Myocyte (in vitro differentiated cells): ENCODE measurements around the gene TMC8. TPM values are rescaled to one million over a fixed set of nuclear protein-coding genes. Genes with fewer than 3 reads are reported as not detected.
"Not testable (repeated sequence)": the region's sequence is repeated elsewhere in the genome, so short reads cannot be mapped to it uniquely, and the experiment has no call there.

Experiments used
- DNase-seq: peaks from one replicate; pipeline ENCODE4 v3.0.0-alpha.2; 2012; ENCODE audit warnings: low read depth
- polyA plus RNA-seq: library from polyadenylated mRNA; unstranded; fragments of >200 nt; gene quantifications from one replicate; pipeline ENCODE4 v1.2.1, GENCODE V29; 2012; ENCODE audit warnings: missing spikeins
- total RNA-seq: library from RNA; depleted of rRNA; stranded (reverse); fragments of >200 nt; gene quantifications from 2 replicates; pipeline ENCODE4 v1.2.3, GENCODE V29; 2014

TMC8 gene
- not detected in 2 replicates for total RNA-seq
- polyA plus RNA-seq = not detected

GRCh38 chr17:78130437-78131101 lies at the start of gene TMC8:
Gene TMC8 (plus strand): TSS chr17:78130771. CDS start chr17:78131589, 818 bp downstream.
- no peak for DNase-seq

- DNase-seq = no peak
These were observed 49.0 kb upstream of the TMC8 start for GRCh38 chr17:78081551-78081950.

GRCh38 chr17:78082355-78082872 lies 48.2 kb upstream of the TMC8 start:
- DNase-seq = not testable (repeated sequence)

GRCh38 chr17:78082988-78083387 lies 47.6 kb upstream of the TMC8 start:
- DNase-seq = no peak

GRCh38 chr17:78086740-78087139 lies 43.8 kb upstream of the TMC8 start:
- no peak for DNase-seq

- no peak for DNase-seq
These were observed 42.0 kb upstream of the TMC8 start for GRCh38 chr17:78088529-78088928.

- no peak for DNase-seq
These were observed 40.8 kb upstream of the TMC8 start for GRCh38 chr17:78089576-78090281.

- DNase-seq = no peak
These were observed 37.7 kb upstream of the TMC8 start for GRCh38 chr17:78092794-78093324.

GRCh38 chr17:78095035-78095434 lies 35.5 kb upstream of the TMC8 start:
- peak; percentile 63 for DNase-seq

GRCh38 chr17:78096093-78096492 lies 34.5 kb upstream of the TMC8 start:
- no peak for DNase-seq

GRCh38 chr17:78101112-78101511 lies 29.5 kb upstream of the TMC8 start:
- DNase-seq = no peak

- no peak for DNase-seq
These were observed 29.0 kb upstream of the TMC8 start for GRCh38 chr17:78101542-78101941.

GRCh38 chr17:78103311-78103710 lies 27.3 kb upstream of the TMC8 start:
- no peak for DNase-seq

- DNase-seq = no peak
These were observed 26.0 kb upstream of the TMC8 start for GRCh38 chr17:78104540-78104941.

- no peak for DNase-seq
These were observed 25.5 kb upstream of the TMC8 start for GRCh38 chr17:78105101-78105500.

GRCh38 chr17:78105551-78105950 lies 25.0 kb upstream of the TMC8 start:
- no peak for DNase-seq

GRCh38 chr17:78106211-78106610 lies 24.4 kb upstream of the TMC8 start:
- DNase-seq = no peak

- no peak for DNase-seq
These were observed 23.1 kb upstream of the TMC8 start for GRCh38 chr17:78107457-78107856.

GRCh38 chr17:78107976-78108725 lies 22.4 kb upstream of the TMC8 start:
- DNase-seq = no peak

GRCh38 chr17:78108726-78109488 lies 21.7 kb upstream of the TMC8 start:
- DNase-seq = no peak

- DNase-seq = no peak
These were observed 21.1 kb upstream of the TMC8 start for GRCh38 chr17:78109489-78109761.
